MCF 10A (cell line): ENCODE data around the gene USP33. TPM values are rescaled to one million over a fixed set of nuclear protein-coding genes. Genes with fewer than 3 reads are reported as not detected.

Experiments
- BruUV-seq: library from RNA; stranded (reverse); fragments of 400-500 nt; replicated peaks from 2 replicates; lab custom pipeline; 2021; lab: Mats Ljungman, UMichigan
- CTCF ChIA-PET: fragments of 300-600 bp; sonication (Branson Sonifier 250); formaldehyde crosslinking; extraction: SDS; loops from one replicate; lab custom pipeline; 2021; ENCODE audit warnings: antibody characterized with exemption, inconsistent platforms; lab: Yijun Ruan, JAX
- POLR2A ChIA-PET: fragments of 300-600, 350-650 bp; sonication (Branson Sonifier 250); formaldehyde crosslinking; extraction: SDS; loops from one replicate; lab custom pipeline; 2020; ENCODE audit warnings: antibody characterized with exemption, inconsistent platforms; lab: Yijun Ruan, JAX
- DNase-seq: peaks from one replicate; pipeline ENCODE4 v3.0.0-alpha.2; 2018; ENCODE audit not compliant: unreplicated experiment
- H3K27ac Mint-ChIP-seq: one replicate; pipeline ENCODE4 v1.8.0; 2022; ENCODE audit warnings: mild to moderate bottlenecking, low read depth, mixed read lengths; ENCODE audit not compliant: unreplicated experiment
- H3K27me3 Mint-ChIP-seq: one replicate; pipeline ENCODE4 v1.8.0; 2022; ENCODE audit warnings: mixed read lengths; ENCODE audit not compliant: insufficient read depth, unreplicated experiment
- H3K36me3 Mint-ChIP-seq: one replicate; pipeline ENCODE4 v1.8.0; 2022; ENCODE audit warnings: mild to moderate bottlenecking, moderate library complexity, mixed read lengths; ENCODE audit not compliant: insufficient read depth, unreplicated experiment
- H3K4me1 Mint-ChIP-seq: one replicate; pipeline ENCODE4 v1.8.0; 2022; ENCODE audit warnings: mixed read lengths; ENCODE audit not compliant: insufficient read depth, unreplicated experiment
- H3K4me3 Mint-ChIP-seq: one replicate; pipeline ENCODE4 v1.8.0; 2022; ENCODE audit warnings: mild to moderate bottlenecking, moderate library complexity, mixed read lengths; ENCODE audit not compliant: unreplicated experiment
- H3K9me3 Mint-ChIP-seq: one replicate; pipeline ENCODE4 v1.8.0; 2022; ENCODE audit warnings: mixed read lengths; ENCODE audit not compliant: unreplicated experiment
- CTCF ChIP-seq: fragments of 200-600 bp; IDR thresholded peaks from one replicate; pipeline ENCODE4 v1.8.0; 2022; ENCODE audit warnings: antibody characterized with exemption, mild to moderate bottlenecking; ENCODE audit not compliant: unreplicated experiment
- intact Hi-C: fragments of 100-400 bp; cut with micrococcal nuclease; formaldehyde crosslinking; loops from 2 replicates; pipeline ENCODE4 v1.14.1; 2022
- total RNA-seq: library from RNA; stranded (reverse); gene quantifications from 2 replicates; pipeline ENCODE4 v1.2.3, GENCODE V29; 2022

Gene USP33
- total RNA-seq, 1 experiment from 2014 or later: 39.7 TPM

- DNase-seq: peak; percentile 89
- CTCF ChIA-PET: interaction anchor here (0.5 to 1.7 kb wide), 16 partner anchors 10 to 1775 kb away, joined by 3 to 9 read pairs (median 3); no protein-coding TSS in a partner anchor
- intact Hi-C loops: loop anchor here (1.0 to 2.0 kb wide), 7 partner anchors 143 to 1529 kb away; partner anchors contain the start of gene PIGK
- POLR2A ChIA-PET: interaction anchor here (0.5 to 5.8 kb wide), 23 partner anchors 10 to 1866 kb away, joined by 3 to 66 read pairs (median 4); partner anchors contain the start of genes DNAJB4 and MIGA1
- H3K4me1 Mint-ChIP-seq: peaks cover 28% of the 10 kb centered on the region
- TSS peak; percentile 59 for BruUV-seq
- peak overlapping the region; percentile 99 for H3K27ac Mint-ChIP-seq
- no peaks in the 10 kb centered on the region for H3K9me3 Mint-ChIP-seq
- peak overlapping the region; percentile 89 for H3K4me3 Mint-ChIP-seq
- H3K36me3 Mint-ChIP-seq: peaks cover 13% of the 10 kb centered on the region
- no peaks in the 10 kb centered on the region for H3K27me3 Mint-ChIP-seq
- TF ChIP-seq CTCF: peak; percentile 94
Measured at GRCh38 chr1:77683160-77684148, 76.2 kb downstream of the USP33 start.

GRCh38 chr1:77682460-77683159 lies 77.0 kb downstream of the USP33 start, which contains the start of gene ZZZ3:
ZZZ3 (minus strand) TSS chr1:77682658; CDS start chr1:77633354, 49,304 bp downstream.
- Mint-ChIP-seq H3K9me3 (no peaks in the 10 kb centered on the region), H3K4me3 (peak within 1 kb of the TSS; percentile 89), H3K4me1 (peaks cover 31% of the 10 kb centered on the region), H3K36me3 (peaks cover 20% of the 10 kb centered on the region), H3K27me3 (no peaks in the 10 kb centered on the region), H3K27ac (peak within 1 kb of the TSS; percentile 99)
- no TSS peak for BruUV-seq
- peak; percentile 93 for DNase-seq
- ChIA-PET POLR2A (interaction anchor here (0.6 to 5.8 kb wide), 19 partner anchors 11 to 1865 kb away, joined by 3 to 66 read pairs (median 4); partner anchors contain the start of genes DNAJB4, FUBP1 and MIGA1), CTCF (interaction anchor here (0.7 to 1.5 kb wide), 5 partner anchors 20 to 293 kb away, joined by 3 to 4 read pairs (median 3); no protein-coding TSS in a partner anchor)
- intact Hi-C loops: loop anchor here (1.0 to 2.0 kb wide), 7 partner anchors 142 to 1528 kb away; partner anchors contain the start of gene PIGK
- no peak for TF ChIP-seq CTCF

GRCh38 chr1:77680173-77680572 lies 79.5 kb downstream of the USP33 start:
- TF ChIP-seq CTCF: no peak
- no peaks in the 10 kb centered on the region for H3K27me3 Mint-ChIP-seq
- H3K4me3 Mint-ChIP-seq: peak overlapping the region; percentile 58
- CTCF ChIA-PET: interaction anchor here (1.2 to 1.4 kb wide), 2 partner anchors 19 to 21 kb away, joined by 5 to 10 read pairs; no protein-coding TSS in a partner anchor
- DNase-seq: peak; percentile 6
- POLR2A ChIA-PET: interaction anchor here (0.6 to 5.8 kb wide), 7 partner anchors 12 to 325 kb away, joined by 3 to 66 read pairs (median 4); partner anchors contain the start of genes DNAJB4 and FUBP1
- no TSS peak for BruUV-seq
- intact Hi-C loops: no loop called here
- H3K4me1 Mint-ChIP-seq: peaks cover 22% of the 10 kb centered on the region
- peak overlapping the region; percentile 99 for H3K27ac Mint-ChIP-seq
- H3K36me3 Mint-ChIP-seq: peaks cover 20% of the 10 kb centered on the region
- no peaks in the 10 kb centered on the region for H3K9me3 Mint-ChIP-seq
